C4-2B (cell line): ENCODE data around the gene THUMPD2.

Experiments
- CTCF ChIP-seq: fragments of 450-650 bp; conservative IDR thresholded peaks from 2 replicates; pipeline ENCODE4 v1.5.1; 2017; ENCODE audit warnings: mild to moderate bottlenecking
- ZFX ChIP-seq: fragments of 450-650 bp; IDR thresholded peaks from 2 replicates; pipeline ENCODE4 v1.6.1; 2017

- TF ChIP-seq CTCF: no peak
- TF ChIP-seq ZFX: no peak
These were observed 40.1 kb downstream of the THUMPD2 start for GRCh38 chr2:39738936-39739335.
